Adrenal gland (tissue), 5 donors: ENCODE results near the gene C10orf143.

Experiments
- CTCF ChIP-seq, 6 experiments: fragments of 450-650 bp in 4 of 6; fragments of 200-600 bp in 2 of 6; sonication (generic) in 1 of 6; IDR thresholded peaks; 1 replicate in 5 of 6; 2 replicates in 1 of 6; pipeline versions ENCODE4 v1.5.1 to v1.8.0; 2016 to 2021; ENCODE audit warnings: antibody characterized with exemption in 6 of 6, mild to moderate bottlenecking in 2 of 6, moderate library complexity in 1 of 6
- POLR2A ChIP-seq, 2 donors: fragments of 450-650 bp; IDR thresholded peaks; one replicate each; pipeline ENCODE4 v1.6.1; 2017; ENCODE audit warnings: antibody characterized with exemption in 2 of 2, mild to moderate bottlenecking in 2 of 2, moderate library complexity in 1 of 2
- donor health status: DM: no; HTN: no; CAD: no.

DNA sequence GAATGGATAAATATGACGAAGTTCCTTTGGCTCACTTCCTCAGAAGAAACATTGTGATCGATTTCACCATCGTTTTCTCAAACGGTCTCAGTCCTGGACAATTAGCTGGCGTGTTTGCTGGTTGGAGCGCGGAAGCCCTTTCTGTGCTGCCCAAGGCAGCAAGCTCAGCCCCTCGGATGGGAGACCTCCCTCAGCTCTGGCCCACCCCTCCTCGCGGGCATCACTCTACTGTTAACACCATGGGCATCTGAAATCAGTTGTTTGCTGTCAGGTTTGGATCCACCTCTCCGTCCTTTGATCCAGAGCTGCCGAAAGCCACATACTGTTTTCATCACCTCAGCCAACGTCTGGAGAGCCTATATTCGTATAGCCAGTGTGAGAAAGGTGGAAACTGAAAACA lies 68.2 kb downstream of the C10orf143 start:
- TF ChIP-seq CTCF (IDR thresholded peaks at IDR 0.05) (no peak), POLR2A (IDR thresholded peaks at IDR 0.05) (no peak)
